GM10266 (cell line): Measurements from ENCODE around the gene HNRNPF.

Experiments used
- DNase-seq: peaks from one replicate; pipeline ENCODE4 v3.0.0; 2012; ENCODE audit errors: extremely low spot score
- TF ChIP-seq, protein P1 (sequence below): IDR thresholded peaks from 2 replicates; pipeline ENCODE4 v1.5.1; 2012; ENCODE audit warnings: mild to moderate bottlenecking, low read depth; ENCODE audit not compliant: control insufficient read depth, insufficient read depth; ENCODE audit errors: missing control alignments

HNRNPF gene

DNA sequence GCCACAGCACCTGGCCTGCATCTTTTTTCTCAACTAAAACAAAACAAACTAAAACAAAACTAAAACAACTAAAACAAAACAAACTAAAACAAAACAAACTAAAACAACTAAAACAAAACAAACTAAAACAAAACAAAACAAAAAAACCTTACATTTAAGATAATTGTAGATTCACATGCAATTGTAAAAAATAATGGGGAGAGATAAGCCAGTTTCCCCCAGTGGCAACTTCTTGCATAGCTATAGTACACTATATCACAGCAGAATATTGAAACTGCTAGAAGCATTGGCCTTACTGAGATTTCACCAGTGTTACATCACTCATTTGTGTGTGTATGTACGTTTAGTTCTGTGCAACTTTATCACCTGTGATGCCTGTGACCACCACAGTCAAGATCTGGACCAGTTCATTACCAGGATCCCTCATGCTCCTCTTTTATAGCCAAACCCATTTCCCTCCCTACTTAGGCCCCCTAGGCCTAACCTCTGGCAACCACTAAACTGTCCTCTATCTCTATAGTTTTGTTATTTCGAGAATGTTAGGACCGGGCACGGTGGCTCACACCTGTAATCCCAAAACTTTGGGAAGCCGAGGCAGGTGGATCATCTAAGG is 28.3 kb downstream of the HNRNPF start:
- TF ChIP-seq, protein P1, sequence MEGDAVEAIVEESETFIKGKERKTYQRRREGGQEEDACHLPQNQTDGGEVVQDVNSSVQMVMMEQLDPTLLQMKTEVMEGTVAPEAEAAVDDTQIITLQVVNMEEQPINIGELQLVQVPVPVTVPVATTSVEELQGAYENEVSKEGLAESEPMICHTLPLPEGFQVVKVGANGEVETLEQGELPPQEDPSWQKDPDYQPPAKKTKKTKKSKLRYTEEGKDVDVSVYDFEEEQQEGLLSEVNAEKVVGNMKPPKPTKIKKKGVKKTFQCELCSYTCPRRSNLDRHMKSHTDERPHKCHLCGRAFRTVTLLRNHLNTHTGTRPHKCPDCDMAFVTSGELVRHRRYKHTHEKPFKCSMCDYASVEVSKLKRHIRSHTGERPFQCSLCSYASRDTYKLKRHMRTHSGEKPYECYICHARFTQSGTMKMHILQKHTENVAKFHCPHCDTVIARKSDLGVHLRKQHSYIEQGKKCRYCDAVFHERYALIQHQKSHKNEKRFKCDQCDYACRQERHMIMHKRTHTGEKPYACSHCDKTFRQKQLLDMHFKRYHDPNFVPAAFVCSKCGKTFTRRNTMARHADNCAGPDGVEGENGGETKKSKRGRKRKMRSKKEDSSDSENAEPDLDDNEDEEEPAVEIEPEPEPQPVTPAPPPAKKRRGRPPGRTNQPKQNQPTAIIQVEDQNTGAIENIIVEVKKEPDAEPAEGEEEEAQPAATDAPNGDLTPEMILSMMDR: no peak
- no peak for DNase-seq

DNA sequence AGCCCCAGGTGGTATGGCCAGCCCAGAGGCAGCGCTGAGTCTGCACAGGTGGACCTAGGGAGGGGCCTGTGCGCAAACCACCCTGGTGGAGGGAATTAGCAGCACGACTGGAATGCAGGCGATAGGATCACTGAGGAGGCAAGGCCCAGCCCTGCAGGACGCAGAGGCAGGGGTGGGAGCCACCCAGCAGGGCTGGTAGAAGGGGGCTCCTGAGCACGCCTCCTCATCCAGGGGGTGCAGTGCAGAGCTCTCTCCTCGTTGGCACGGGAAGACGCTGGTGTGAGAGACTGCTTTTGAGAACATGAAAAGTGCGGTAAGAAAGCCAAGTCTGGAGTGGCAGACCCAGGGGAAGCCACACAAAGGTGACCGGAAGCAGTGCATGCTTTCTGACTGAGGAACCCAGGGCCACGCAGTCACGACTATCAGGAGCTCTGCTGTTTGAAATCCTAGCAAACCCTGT is 31.5 kb downstream of the HNRNPF start:
- DNase-seq: no peak
- TF ChIP-seq, protein P1: no peak

DNA sequence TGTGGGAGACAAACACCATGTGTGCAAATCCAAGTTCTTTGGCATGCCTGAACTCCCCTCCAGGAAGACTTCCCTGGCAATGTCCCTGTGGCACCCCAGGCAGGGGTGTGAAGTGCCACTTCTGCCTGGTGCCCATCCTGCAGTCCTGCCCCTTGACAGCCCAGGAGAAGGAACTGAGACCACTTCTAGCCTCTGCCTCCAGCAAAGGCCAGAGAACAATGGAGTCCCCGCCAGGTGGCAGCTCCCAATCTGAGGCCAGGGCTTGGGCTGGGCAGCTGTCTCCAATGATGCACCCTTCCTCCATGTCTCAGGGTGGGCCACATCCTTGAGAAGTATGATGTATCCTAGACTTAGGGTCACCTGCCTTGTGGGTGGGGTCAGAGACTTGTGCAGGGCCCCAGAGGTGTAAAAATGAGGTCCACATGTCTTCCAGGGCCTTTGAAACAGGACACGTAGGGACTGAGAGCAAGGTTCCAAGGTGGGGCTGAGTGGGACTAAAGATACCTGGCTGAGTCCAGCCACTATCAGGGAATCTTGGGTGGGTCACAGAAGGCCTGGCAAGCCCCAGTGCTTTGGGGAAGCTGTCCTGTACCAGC is 32.1 kb downstream of the HNRNPF start:
- TF ChIP-seq, protein P1: no peak
- no peak for DNase-seq

DNA sequence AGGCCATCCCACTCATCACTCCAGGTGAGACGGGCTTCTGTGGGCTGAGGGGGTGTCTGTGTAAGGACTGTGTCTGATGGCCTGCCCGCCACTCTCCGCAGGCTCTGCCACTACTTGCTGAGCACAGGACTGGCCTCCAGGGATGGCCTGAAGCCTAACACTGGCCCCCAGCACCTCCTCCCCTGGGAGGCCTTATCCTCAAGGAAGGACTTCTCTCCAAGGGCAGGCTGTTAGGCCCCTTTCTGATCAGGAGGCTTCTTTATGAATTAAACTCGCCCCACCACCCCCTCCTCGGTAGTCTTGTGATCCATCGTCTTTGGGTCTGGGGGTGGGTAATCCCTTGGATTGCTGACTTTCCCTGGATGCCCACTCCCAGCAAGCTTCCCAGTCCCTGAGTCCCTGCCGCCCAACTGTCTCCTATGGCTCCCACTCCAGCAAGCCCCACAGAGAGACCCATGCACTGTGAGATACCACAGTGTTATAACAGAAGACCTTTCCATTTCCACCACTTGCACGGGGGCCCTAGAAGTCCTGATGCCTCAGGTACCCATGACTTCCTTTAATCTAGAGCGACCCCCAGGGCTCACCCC is 32.8 kb downstream of the HNRNPF start:
- DNase-seq: no peak
- TF ChIP-seq, protein P1: no peak

DNA sequence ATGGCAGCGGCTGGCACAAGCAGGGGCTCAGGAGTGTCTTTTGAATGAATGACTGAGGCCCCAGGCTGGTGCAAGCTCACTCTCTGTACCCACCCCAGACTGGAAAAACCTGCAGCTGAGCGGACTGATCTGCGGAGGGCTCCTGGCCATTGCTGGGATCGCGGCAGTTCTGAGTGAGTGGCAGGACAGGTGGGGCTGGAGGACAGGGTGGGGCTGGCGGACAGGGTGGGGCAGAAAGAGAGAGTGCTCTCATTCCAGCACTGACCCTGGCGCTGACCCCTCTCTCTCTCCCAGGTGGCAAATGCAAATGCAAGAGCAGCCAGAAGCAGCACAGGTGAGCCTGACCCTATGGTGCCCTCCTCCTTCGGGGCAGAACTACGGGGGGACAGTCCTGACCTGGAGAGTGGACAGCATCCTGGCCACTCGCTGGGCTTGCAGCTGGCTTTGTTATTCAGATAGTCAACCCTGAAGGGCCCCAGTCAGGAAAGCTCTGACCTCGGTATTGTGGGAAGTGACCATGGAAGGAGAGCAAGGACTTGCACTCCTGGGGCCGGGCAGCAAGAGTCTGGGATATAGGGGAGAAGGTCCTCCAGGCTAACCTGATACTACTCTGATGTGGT is 33.5 kb downstream of the HNRNPF start:
- TF ChIP-seq, protein P1: no peak
- no peak for DNase-seq

DNA sequence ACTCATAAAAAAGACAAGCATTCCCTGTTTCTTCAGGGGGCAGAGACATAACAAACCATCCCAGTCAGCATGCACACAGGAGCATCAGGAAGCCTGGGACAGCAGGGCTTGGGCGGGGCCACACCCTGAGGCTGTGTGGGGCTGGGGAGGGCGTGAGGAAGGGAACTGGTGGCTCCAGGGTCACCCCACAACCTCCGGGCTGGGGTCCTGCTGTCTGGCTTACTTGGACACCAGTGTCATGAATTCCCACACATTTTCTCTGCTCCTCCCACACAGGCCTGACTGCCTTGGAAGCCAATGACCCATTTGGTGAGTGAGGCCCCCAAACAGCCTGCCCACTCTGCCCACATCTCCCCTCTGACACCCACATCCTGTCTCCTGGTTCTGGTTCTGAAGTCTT is 34.8 kb downstream of the HNRNPF start:
- no peak for DNase-seq
- TF ChIP-seq, protein P1: no peak

DNA sequence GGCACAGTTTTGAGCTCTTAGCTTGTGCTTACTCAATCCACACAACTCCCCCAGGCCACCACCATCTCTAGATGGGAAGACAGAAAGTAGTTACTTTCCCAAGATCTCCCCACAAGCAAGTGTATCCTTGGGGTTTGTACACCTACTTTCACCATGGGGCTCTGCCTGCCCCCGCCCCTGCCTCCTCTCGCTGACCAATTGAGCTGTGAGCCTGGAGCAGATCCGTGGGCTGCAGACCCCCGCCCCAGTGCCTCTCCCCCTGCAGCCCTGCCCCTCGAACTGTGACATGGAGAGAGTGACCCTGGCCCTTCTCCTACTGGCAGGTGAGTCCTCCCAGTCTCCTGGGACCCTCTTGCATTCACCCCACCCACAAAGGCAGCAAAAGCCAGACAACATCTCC is 35.5 kb downstream of the HNRNPF start:
- DNase-seq: no peak
- TF ChIP-seq, protein P1: no peak
